ENCODE measurements around the gene UROS.

DNA sequence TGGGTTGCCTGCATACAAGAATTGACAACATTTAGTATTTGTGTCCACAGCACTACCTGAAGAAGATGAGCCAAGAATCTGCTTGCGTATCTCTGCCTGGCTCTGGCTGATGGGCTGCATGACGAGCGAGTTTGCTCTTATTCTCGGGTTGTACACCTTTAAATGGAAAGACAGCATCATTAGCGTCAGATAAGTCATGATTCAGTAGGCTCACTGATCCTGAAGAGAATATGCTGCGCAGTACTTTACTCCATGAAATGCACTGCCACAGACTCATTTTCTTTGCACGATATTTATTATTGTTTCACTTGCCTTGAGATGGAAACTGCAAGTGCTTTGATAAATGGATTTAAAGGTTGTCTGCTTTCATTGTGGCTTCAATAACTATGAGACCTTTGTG, 29.4 kb upstream of the UROS start:
- TF ChIP-seq, protein P1, sequence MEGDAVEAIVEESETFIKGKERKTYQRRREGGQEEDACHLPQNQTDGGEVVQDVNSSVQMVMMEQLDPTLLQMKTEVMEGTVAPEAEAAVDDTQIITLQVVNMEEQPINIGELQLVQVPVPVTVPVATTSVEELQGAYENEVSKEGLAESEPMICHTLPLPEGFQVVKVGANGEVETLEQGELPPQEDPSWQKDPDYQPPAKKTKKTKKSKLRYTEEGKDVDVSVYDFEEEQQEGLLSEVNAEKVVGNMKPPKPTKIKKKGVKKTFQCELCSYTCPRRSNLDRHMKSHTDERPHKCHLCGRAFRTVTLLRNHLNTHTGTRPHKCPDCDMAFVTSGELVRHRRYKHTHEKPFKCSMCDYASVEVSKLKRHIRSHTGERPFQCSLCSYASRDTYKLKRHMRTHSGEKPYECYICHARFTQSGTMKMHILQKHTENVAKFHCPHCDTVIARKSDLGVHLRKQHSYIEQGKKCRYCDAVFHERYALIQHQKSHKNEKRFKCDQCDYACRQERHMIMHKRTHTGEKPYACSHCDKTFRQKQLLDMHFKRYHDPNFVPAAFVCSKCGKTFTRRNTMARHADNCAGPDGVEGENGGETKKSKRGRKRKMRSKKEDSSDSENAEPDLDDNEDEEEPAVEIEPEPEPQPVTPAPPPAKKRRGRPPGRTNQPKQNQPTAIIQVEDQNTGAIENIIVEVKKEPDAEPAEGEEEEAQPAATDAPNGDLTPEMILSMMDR (conservative IDR thresholded peaks at IDR 0.05; ENCODE audit: low read length): no peak
- no peak for TF ChIP-seq EZH2phosphoT487 (IDR thresholded peaks at IDR 0.05; ENCODE audit: borderline replicate concordance)

Data from Loucy (cell line).